Right lobe of liver (tissue), 6 donors: Measurements from ENCODE around the gene PMF1. TPM values are rescaled to one million over a fixed set of nuclear protein-coding genes. Genes with fewer than 3 reads are reported as not detected.

ENCODE experiments used
- ATAC-seq, 4 donors: fragments of 200-7000 bp; cut with Tn5 transposase; one replicate each; pipeline ENCODE4 v1.9.1; 2020; ENCODE audit warnings: mild to moderate bottlenecking in 4 of 4, moderate library complexity in 4 of 4
- DNase-seq, 3 donors: peaks; one replicate each; pipeline ENCODE4 v3.0.0-alpha.2; 2020
- H3K27ac ChIP-seq, 3 donors: fragments of 200-600 bp; one replicate each; pipeline ENCODE4 v1.8.0; 2022
- H3K27me3 ChIP-seq, 2 donors: fragments of 200-600 bp; one replicate each; pipeline ENCODE4 v1.8.0; 2022
- H3K36me3 ChIP-seq, 4 donors: fragments of 200-600 bp; sonication (generic) in 1 of 4; one replicate each; pipeline versions ENCODE4 v1.5.1 to v1.8.0; 2017 to 2022; ENCODE audit warnings: control low read depth in 1 of 4
- H3K4me1 ChIP-seq, 4 donors: fragments of 200-600 bp; sonication (generic) in 1 of 4; one replicate each; pipeline versions ENCODE4 v1.5.1 to v1.8.0; 2017 to 2022; ENCODE audit warnings: control low read depth in 1 of 4
- H3K4me3 ChIP-seq, 3 donors: fragments of 200-600 bp; one replicate each; pipeline ENCODE4 v1.8.0; 2022
- H3K9me3 ChIP-seq, 4 donors: fragments of 200-600 bp; sonication (generic) in 1 of 4; one replicate each; pipeline versions ENCODE4 v1.5.1 to v1.8.0; 2017 to 2022; ENCODE audit warnings: control low read depth in 1 of 4
- CTCF ChIP-seq, 4 donors: fragments of 200-600 bp in 3 of 4; fragments of 450-650 bp in 1 of 4; IDR thresholded peaks; one replicate each; pipeline versions ENCODE4 v1.5.1 to v1.8.0; 2016 to 2022; ENCODE audit warnings: antibody characterized with exemption in 4 of 4, mild to moderate bottlenecking in 2 of 4
- POLR2A ChIP-seq: fragments of 450-650 bp; IDR thresholded peaks from one replicate; pipeline ENCODE4 v1.6.1; 2017; ENCODE audit warnings: antibody characterized with exemption, mild to moderate bottlenecking
- WGBS: methylation state at CpG from one replicate; pipeline ENCODE4 v1.1.6; 2018; ENCODE audit warnings: low coverage, low lambda C conversion rate; ENCODE audit not compliant: insufficient coverage; ENCODE audit errors: missing lambda C conversion rate; 5-methylcytosine and 5-hydroxymethylcytosine counted together
- intact Hi-C, 2 donors: fragments of 100-400 bp; cut with DNase I; formaldehyde crosslinking; loops; one replicate each; pipeline versions ENCODE4 v1.11.2 to v1.14.1; 2022
- total RNA-seq, 6 experiments: library from RNA; depleted of rRNA in 2 of 6; stranded (reverse); fragments of >200 nt in 2 of 6; fragmentation: NEBNext Ultra II Directional in 3 of 6; extraction: Animal tissue kit (Norgen Biotek cat#: 25700) in 3 of 6; gene quantifications; one replicate each; pipeline versions ENCODE4 v1.1.0 to v1.2.4, GENCODE V29; 2016 to 2023
- donor health status: DM: no; HTN: yes; CAD: no.
- donor health status: DM: no; HTN: no; CAD: no.
- donor health status: DM: no; HTN: no; CAD: no.
- donor health status: DM: no; HTN: yes; CAD: no.
- donor health status: DM: no; HTN: yes; CAD: no.

The PMF1 gene
- total RNA-seq, 6 experiments from 2014 or later: 21.8 to 33.8 (median 24.8) TPM

- intact Hi-C loops: no loop called here
- Histone ChIP-seq H3K4me3 (peak overlapping the region; percentile 39 to 92 (median 85)), H3K27me3 (no peaks in the 10 kb centered on the region), H3K36me3 (peaks cover 0 to 3% (median under 1%) of the 10 kb centered on the region in 4 donors), H3K9me3 (no peaks in the 10 kb centered on the region), H3K27ac (peak overlapping the region; percentile 79 to 84 (median 84)), H3K4me1 (peaks cover 0 to 51% (median 17%) of the 10 kb centered on the region in 4 donors)
- no peak for DNase-seq
- WGBS: 86% methylated on average over 7 of the region's 7 CpGs
- TF ChIP-seq CTCF (IDR thresholded peaks at IDR 0.05) (no peak), POLR2A (no peak)
- ATAC-seq: no peak
Measured at GRCh38 chr1:156193208-156193487, 19.7 kb upstream of the PMF1 start.

DNA sequence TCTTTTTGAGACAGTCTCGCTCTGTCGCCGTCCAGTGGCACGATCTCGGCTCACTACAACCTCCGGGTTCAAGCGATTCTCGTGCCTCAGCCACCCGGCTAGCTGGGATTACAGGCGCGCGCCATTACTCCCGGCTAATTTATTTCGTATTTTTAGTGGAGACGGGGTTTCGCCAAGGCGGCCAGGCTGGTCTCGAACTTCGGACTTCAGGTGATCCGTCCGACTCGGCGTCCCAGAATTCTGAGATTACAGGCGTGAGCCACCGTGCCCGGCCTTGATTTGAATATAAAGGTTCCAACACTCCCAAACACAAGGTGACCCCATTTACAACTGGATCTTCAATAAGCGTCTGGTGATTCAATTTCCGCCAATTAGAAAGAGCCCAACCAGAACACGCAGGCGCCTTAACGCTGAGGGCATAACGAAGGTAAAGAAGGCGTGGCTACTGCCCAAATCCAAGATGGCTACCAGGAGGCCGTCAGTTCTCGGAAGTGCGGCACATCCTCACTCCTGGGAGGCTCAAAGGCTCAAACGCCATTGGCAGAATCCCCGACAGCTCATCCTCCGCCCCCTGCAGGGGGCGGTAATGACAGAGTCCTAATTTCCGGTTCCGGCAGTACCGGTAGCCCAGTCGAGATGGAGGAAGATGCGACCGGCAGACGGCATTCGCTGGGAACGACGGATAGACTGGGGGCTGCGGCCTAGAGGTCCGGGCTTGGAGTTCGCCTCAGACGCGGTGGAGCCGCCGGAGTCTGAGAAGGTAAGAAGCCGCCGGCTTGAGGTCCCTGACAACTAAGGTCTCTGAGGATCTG lies 19.1 kb upstream of the PMF1 start, which contains the start of gene SLC25A44:
TSS of gene SLC25A44 (plus strand) at position 617 of the 812 bp plus-strand sequence. CDS start 5,744 bp downstream, outside the sequence.
- intact Hi-C loops: no loop called here
- Histone ChIP-seq H3K4me3 (peak within 1 kb of the TSS; percentile 85 to 92 (median 91)), H3K4me1 (peaks cover 0 to 56% (median 19%) of the 10 kb centered on the region in 4 donors), H3K9me3 (no peaks in the 10 kb centered on the region), H3K36me3 (peaks cover 0 to 3% (median under 1%) of the 10 kb centered on the region in 4 donors), H3K27me3 (no peaks in the 10 kb centered on the region), H3K27ac (peak within 1 kb of the TSS; percentile 79 to 85 (median 84))
- ATAC-seq: peak; percentile 89 to 95 (median 92)
- TF ChIP-seq POLR2A (peak; percentile 83), CTCF (IDR thresholded peaks at IDR 0.05) (peak; percentile 56 to 84 (median 70))
- DNase-seq: peak; percentile 94 to 97 (median 97)
- 14% methylated on average over 48 of the region's 59 CpGs for WGBS

GRCh38 chr1:156194300-156194652 lies 18.5 kb upstream of the PMF1 start:
- ATAC-seq (no peak), DNase-seq (no peak)
- TF ChIP-seq POLR2A: no peak
- TF ChIP-seq CTCF (IDR thresholded peaks at IDR 0.05): no peak
- Histone ChIP-seq H3K4me1 (peaks cover 0 to 62% (median 22%) of the 10 kb centered on the region in 4 donors), H3K27ac (peak overlapping the region; percentile 57 to 79 (median 63)), H3K4me3 (peak overlapping the region; percentile 85 to 92 (median 91)), H3K27me3 (no peaks in the 10 kb centered on the region), H3K36me3 (peaks cover 0 to 3% (median under 1%) of the 10 kb centered on the region in 4 donors), H3K9me3 (no peaks in the 10 kb centered on the region)
- WGBS: 4% methylated on average over 14 of the region's 14 CpGs
- intact Hi-C loops: no loop called here

GRCh38 chr1:156195853-156196252 lies 17.0 kb upstream of the PMF1 start:
- 52% methylated on average over 4 of the region's 4 CpGs for WGBS
- Histone ChIP-seq H3K4me1 (peaks cover 0 to 63% (median 23%) of the 10 kb centered on the region in 4 donors), H3K36me3 (peaks cover 0 to 13% (median 5%) of the 10 kb centered on the region in 4 donors), H3K27ac (peak overlapping the region in 2 of 3 donors; percentile 79 to 85), H3K9me3 (no peaks in the 10 kb centered on the region), H3K4me3 (peak overlapping the region in 1 of 3 donors; percentile 85), H3K27me3 (no peaks in the 10 kb centered on the region)
- DNase-seq (no peak), ATAC-seq (no peak)
- TF ChIP-seq CTCF (IDR thresholded peaks at IDR 0.05) (no peak), POLR2A (no peak)
- intact Hi-C loops: no loop called here
